GM12875 (cell line): ENCODE results near the gene MAP3K2.

ENCODE experiments used
- H3K4me3 ChIP-seq: one replicate; pipeline ENCODE4 v1.5.1; 2011; ENCODE audit warnings: low read depth, low read length, control low read depth
- TF ChIP-seq, protein P1 (sequence below): IDR thresholded peaks from 2 replicates; pipeline ENCODE4 v1.5.1; 2011; ENCODE audit warnings: low read depth, mild to moderate bottlenecking, control low read depth, inconsistent platforms, low read length, moderate library complexity, borderline replicate concordance; ENCODE audit not compliant: insufficient read depth

Gene MAP3K2

GRCh38 chr2:127365211-127365643 is 22.5 kb downstream of the MAP3K2 start:
- TF ChIP-seq, protein P1, sequence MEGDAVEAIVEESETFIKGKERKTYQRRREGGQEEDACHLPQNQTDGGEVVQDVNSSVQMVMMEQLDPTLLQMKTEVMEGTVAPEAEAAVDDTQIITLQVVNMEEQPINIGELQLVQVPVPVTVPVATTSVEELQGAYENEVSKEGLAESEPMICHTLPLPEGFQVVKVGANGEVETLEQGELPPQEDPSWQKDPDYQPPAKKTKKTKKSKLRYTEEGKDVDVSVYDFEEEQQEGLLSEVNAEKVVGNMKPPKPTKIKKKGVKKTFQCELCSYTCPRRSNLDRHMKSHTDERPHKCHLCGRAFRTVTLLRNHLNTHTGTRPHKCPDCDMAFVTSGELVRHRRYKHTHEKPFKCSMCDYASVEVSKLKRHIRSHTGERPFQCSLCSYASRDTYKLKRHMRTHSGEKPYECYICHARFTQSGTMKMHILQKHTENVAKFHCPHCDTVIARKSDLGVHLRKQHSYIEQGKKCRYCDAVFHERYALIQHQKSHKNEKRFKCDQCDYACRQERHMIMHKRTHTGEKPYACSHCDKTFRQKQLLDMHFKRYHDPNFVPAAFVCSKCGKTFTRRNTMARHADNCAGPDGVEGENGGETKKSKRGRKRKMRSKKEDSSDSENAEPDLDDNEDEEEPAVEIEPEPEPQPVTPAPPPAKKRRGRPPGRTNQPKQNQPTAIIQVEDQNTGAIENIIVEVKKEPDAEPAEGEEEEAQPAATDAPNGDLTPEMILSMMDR: no peak
- H3K4me3 ChIP-seq: no peak overlapping the region

DNA sequence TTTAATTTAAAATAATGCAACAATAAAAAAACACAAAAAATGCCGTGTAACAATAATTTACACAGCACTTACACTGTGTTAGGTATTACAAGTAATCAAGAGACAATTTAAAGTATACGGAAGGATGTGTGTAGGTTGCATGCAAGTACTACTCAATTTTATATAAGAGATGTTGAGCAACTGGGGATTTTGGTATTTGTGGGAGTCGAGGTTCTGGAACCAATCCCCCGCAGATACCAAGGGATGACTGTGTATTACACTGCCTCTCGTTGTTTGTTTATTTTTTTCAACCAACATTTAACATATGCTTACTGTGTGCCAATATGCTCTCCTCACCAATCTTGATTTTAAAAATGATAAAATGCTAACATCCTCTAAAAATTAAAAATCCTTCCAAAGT is 24.8 kb downstream of the MAP3K2 start:
- TF ChIP-seq, protein P1: no peak
- H3K4me3 ChIP-seq: no peak overlapping the region

DNA sequence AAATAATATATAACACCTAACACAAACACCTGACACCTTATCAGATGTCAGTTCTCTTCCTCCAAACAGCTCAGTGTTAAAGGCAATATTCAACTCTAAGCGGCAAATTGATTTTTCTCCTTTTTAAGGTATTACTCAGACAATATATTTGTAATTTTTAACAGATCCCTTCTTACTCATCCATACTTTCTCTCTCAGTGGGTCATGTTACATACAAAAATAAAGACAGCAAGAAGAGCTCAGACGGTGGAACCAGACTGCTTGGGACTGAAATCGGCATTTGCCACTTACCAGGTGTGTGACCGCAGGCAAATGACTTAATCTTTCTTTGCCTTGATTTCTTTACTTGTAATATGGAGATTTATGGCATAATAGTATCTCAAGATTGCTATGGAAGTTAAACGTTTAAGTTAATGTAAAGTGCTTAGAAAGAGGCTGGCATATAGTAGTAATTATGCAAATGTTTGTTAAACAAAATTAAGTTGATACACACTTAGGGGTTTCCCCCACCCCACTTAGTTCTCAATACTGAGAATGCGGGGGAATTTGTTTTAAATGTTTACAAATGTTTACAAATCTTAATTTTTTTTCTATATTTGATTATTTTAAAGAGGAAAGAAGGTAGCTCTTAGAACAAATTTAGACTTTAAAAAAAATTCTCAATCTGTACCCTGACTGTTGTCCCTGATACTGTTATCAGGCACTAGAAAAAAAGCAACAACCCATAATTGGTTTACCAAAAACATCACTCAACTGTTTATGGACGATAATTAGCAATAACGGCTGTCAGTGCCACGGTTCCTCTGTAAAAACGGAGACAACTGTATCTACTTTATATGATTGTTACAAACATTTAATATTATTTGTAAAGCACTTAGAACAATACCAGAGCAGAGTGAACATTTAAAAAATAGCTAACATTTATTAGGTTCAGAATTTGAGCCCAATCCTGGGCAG is 25.6 kb downstream of the MAP3K2 start:
- TF ChIP-seq, protein P1: no peak
- no peak overlapping the region for H3K4me3 ChIP-seq

DNA sequence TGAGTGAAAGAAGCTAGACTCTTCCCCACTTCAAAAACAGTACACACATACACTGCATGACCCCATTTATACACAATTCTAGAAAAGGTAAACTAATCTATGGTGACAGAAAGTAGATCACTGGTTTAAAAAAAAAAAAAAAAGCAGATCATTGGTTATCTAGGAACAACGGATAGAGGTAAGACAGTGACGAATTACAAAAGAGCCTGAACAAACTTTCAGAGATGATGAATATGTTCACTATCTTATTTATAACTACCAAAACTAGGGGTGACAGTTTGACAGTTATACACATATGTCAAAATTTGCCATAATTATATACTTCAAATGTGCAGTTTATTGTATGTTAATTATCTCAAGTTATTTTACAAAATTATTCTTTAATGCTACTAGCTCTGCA is 27.5 kb downstream of the MAP3K2 start:
- TF ChIP-seq, protein P1: no peak
- H3K4me3 ChIP-seq: no peak overlapping the region

DNA sequence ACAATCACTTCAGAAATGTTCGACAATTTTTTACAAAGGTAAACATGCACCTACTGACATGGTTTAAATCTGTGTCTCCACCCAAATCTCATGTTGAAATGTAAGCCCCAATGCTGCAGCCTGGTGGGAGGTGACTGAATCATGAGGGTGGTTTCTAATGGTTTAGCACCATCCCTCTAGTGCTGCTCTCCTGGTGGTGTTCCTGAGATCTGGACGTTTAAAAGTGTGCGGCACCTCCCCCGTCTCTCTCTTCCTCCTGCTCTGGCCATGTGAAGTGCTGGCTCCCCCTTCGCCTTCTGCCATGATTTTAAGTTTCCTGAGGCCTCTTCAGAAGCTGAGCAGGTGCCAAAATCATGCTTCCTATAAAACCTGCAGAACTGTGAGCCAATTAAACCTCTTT is 28.3 kb downstream of the MAP3K2 start:
- no peak overlapping the region for H3K4me3 ChIP-seq
- TF ChIP-seq, protein P1: no peak

DNA sequence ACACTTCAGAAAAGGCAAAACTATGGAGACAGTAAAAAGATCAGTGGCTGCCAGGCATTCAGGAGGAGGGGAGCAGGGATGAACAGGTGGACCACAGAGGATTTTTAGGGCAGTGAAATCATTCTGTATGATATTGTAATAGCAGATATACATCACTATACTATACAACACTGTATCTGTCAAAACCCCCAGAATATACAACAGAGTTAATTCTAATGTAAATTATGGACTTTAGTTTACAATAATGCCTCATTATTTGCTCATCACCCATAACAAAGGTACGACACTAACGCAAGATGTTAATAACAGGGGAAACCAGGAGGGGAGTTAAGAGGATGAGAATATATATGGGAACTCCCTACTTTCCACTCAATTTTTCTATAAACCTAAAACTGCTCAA is 28.8 kb downstream of the MAP3K2 start:
- TF ChIP-seq, protein P1: no peak
- H3K4me3 ChIP-seq: no peak overlapping the region

GRCh38 chr2:127358044-127358443 is 29.7 kb downstream of the MAP3K2 start:
- TF ChIP-seq, protein P1: no peak
- H3K4me3 ChIP-seq: no peak overlapping the region
